ENCODE data around the gene APEX1. TPM values are rescaled to one million over a fixed set of nuclear protein-coding genes. Genes with fewer than 3 reads are reported as not detected.
"Not testable (repeated sequence)": the region's sequence is repeated elsewhere in the genome, so short reads cannot be mapped to it uniquely, and the experiment has no call there.

Gene APEX1
- polyA plus RNA-seq, 1 of the 3 experiments (the other 2 are of a cell fraction): 279 TPM

DNA sequence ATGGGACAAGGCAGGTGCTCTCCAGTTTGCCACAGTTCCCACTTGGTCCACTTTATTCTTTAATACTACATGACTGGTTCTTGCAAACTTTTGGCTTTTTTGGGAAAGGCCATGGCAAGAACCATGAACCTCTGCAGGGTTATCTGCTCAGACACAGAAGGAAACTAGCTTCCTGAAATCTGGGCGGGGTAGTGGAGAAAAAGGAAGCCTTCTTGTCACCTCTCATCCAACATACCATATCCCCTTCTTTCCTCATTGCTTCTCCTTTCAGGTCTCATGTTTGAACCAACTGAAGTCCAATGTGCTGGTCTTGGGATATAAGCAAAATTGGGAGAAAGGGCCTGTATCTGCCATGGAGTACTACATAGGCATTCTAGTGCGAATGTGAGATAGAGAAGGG lies 13.6 kb upstream of the APEX1 start:
- Histone ChIP-seq H2AFZ (ENCODE audit: low read depth) (no peak overlapping the region), H3K9me2 (no peaks in the 10 kb centered on the region), H3K4me3 (ENCODE audit: low read depth in 2 of 2, low read length in 1 of 2) (no peak overlapping the region), H3K27me3 (ENCODE audit: insufficient read depth) (no peaks in the 10 kb centered on the region; the same call in 1 of the 2 replicates), H3K36me3 (replicated peaks in 1 of 2; ENCODE audit: control insufficient read depth in 1 of 2, insufficient read depth in 2 of 2, low read length in 1 of 2) (peaks cover 6 to 13% of the 10 kb centered on the region in 2 experiments), H3K79me2 (ENCODE audit: insufficient read depth) (no peaks in the 10 kb centered on the region), H3K27ac (ENCODE audit: low read depth in 2 of 2, low read length in 1 of 2) (no peak overlapping the region), H3F3A (replicated peaks; ENCODE audit: insufficient read depth) (no peaks in the 10 kb centered on the region), H3K9ac (no peak overlapping the region), H4K20me1 (ENCODE audit: insufficient read depth) (no peaks in the 10 kb centered on the region), H3K4me1 (ENCODE audit: control insufficient read depth in 1 of 2, insufficient read depth in 2 of 2, low read depth in 1 of 2, low read length in 1 of 2) (no peaks in the 10 kb centered on the region), H3K9me3 (no peaks in the 10 kb centered on the region), H3K4me2 (no peak overlapping the region)
- ChIA-PET CTCF (interaction anchor here (1.3 kb wide), 1 partner anchor 90 kb away, joined by 4 read pairs; no protein-coding TSS in a partner anchor), POLR2A (no interaction called here)
- 92% methylated on average over 2 of the region's 2 CpGs for WGBS (ENCODE audit: low lambda C conversion rate)
- no peak for TF ChIP-seq RXRA (IDR thresholded peaks at IDR 0.05; ENCODE audit: borderline replicate concordance, low read depth)
- TF ChIP-seq, protein P1, sequence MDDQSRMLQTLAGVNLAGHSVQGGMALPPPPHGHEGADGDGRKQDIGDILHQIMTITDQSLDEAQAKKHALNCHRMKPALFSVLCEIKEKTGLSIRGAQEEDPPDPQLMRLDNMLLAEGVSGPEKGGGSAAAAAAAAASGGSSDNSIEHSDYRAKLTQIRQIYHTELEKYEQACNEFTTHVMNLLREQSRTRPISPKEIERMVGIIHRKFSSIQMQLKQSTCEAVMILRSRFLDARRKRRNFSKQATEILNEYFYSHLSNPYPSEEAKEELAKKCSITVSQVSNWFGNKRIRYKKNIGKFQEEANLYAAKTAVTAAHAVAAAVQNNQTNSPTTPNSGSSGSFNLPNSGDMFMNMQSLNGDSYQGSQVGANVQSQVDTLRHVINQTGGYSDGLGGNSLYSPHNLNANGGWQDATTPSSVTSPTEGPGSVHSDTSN (IDR thresholded peaks at IDR 0.05): no peak
- no peak for TF ChIP-seq RFX5 (IDR thresholded peaks at IDR 0.05; ENCODE audit: low read length)
- TF ChIP-seq, protein P2, sequence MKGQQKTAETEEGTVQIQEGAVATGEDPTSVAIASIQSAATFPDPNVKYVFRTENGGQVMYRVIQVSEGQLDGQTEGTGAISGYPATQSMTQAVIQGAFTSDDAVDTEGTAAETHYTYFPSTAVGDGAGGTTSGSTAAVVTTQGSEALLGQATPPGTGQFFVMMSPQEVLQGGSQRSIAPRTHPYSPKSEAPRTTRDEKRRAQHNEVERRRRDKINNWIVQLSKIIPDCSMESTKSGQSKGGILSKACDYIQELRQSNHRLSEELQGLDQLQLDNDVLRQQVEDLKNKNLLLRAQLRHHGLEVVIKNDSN (IDR thresholded peaks at IDR 0.05; ENCODE audit: borderline replicate concordance, low read depth): no peak
- no peak for DNase-seq

DNA sequence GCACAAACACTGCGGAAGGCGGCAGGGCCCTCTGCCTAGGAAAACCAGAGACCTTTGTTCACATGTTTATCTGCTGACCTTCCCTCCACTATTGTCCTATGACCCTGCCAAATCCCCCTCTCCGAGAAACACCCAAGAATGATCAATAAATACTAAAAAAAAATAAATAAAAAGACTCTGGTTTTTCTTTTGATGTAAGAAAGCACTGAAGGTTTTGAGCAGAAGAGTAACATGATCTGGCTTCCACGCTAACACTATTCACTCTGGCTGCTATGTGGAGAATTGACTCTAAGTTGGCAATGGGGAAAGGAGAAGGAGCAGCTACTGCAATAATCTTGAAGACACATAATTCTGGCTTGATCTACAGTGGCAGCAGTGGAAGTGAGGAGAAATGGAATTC lies 11.4 kb upstream of the APEX1 start:
- POLR2A ChIA-PET; H3F3A ChIP-seq (replicated peaks; ENCODE audit: insufficient read depth); H3K4me1 ChIP-seq (ENCODE audit: control insufficient read depth in 1 of 2, insufficient read depth in 2 of 2, low read depth in 1 of 2, low read length in 1 of 2); H4K20me1 ChIP-seq (ENCODE audit: insufficient read depth); H2AFZ ChIP-seq (ENCODE audit: low read depth); CTCF ChIA-PET; H3K9me2 ChIP-seq; H3K9me3 ChIP-seq; H3K4me3 ChIP-seq (ENCODE audit: low read depth in 2 of 2, low read length in 1 of 2); H3K27ac ChIP-seq (ENCODE audit: low read depth in 2 of 2, low read length in 1 of 2); H3K4me2 ChIP-seq; H3K79me2 ChIP-seq (ENCODE audit: insufficient read depth); H3K27me3 ChIP-seq (ENCODE audit: insufficient read depth); DNase-seq; H3K9ac ChIP-seq: not testable (repeated sequence)
- 78% methylated on average over 2 of the region's 4 CpGs for WGBS (ENCODE audit: low lambda C conversion rate)
- peaks cover 26 to 34% of the 10 kb centered on the region in 2 experiments for H3K36me3 ChIP-seq (replicated peaks in 1 of 2; ENCODE audit: control insufficient read depth in 1 of 2, insufficient read depth in 2 of 2, low read length in 1 of 2)

DNA sequence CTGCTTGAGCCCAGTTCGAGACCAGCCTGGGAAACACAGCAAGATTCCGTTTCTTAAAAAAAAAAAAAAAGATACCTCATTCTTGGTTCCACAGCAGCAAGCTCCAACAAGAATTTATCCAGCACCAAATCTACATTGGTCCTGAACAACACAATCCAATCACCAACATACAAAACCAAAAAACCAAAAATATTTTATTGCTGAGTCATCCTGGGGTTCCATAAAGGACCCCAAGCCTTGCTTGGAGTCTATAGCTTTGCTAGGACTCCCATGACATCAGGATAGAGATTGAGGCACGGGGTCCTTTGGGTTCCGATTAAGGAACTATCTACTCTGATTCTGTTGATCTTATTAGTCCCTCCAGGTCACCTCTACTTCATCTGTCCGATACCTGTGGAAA lies 8.1 kb upstream of the APEX1 start:
- no peak for DNase-seq
- H3K9me2 ChIP-seq: no peaks in the 10 kb centered on the region
- H3F3A ChIP-seq (replicated peaks; ENCODE audit: insufficient read depth): no peaks in the 10 kb centered on the region
- no peaks in the 10 kb centered on the region for H4K20me1 ChIP-seq (ENCODE audit: insufficient read depth)
- H3K4me2 ChIP-seq: no peak overlapping the region
- H3K27ac ChIP-seq (ENCODE audit: low read depth in 2 of 2, low read length in 1 of 2): no peak overlapping the region
- peaks cover 46 to 51% of the 10 kb centered on the region in 2 experiments for H3K36me3 ChIP-seq (replicated peaks in 1 of 2; ENCODE audit: control insufficient read depth in 1 of 2, insufficient read depth in 2 of 2, low read length in 1 of 2)
- WGBS (ENCODE audit: low lambda C conversion rate): 93% methylated on average over 5 of the region's 5 CpGs
- no peak overlapping the region for H3K9ac ChIP-seq
- no peaks in the 10 kb centered on the region for H3K79me2 ChIP-seq (ENCODE audit: insufficient read depth)
- CTCF ChIA-PET: no interaction called here
- H3K9me3 ChIP-seq: no peaks in the 10 kb centered on the region
- POLR2A ChIA-PET: no interaction called here
- no peaks in the 10 kb centered on the region for H3K4me1 ChIP-seq (ENCODE audit: control insufficient read depth in 1 of 2, insufficient read depth in 2 of 2, low read depth in 1 of 2, low read length in 1 of 2)
- no peak overlapping the region for H2AFZ ChIP-seq (ENCODE audit: low read depth)
- no peak overlapping the region for H3K4me3 ChIP-seq (ENCODE audit: low read depth in 2 of 2, low read length in 1 of 2)
- H3K27me3 ChIP-seq (ENCODE audit: insufficient read depth): no peaks in the 10 kb centered on the region
- TF ChIP-seq, protein P2 (IDR thresholded peaks at IDR 0.05; ENCODE audit: borderline replicate concordance, low read depth): no peak
- TF ChIP-seq RAD21 (IDR thresholded peaks at IDR 0.05; ENCODE audit: low read length) (no peak), TAF1 (IDR thresholded peaks at IDR 0.05; ENCODE audit: borderline replicate concordance, low read depth, low read length) (no peak), RXRA (IDR thresholded peaks at IDR 0.05; ENCODE audit: borderline replicate concordance, low read depth) (no peak), NRF1 (IDR thresholded peaks at IDR 0.05; ENCODE audit: low read depth, low read length) (no peak), MEF2A (IDR thresholded peaks at IDR 0.05; ENCODE audit: borderline replicate concordance, low read depth) (no peak), TCF12 (IDR thresholded peaks at IDR 0.05) (no peak), YY1 (IDR thresholded peaks at IDR 0.05; ENCODE audit: low read depth) (no peak), RCOR1 (IDR thresholded peaks at IDR 0.05; ENCODE audit: low read length) (no peak)
- TF ChIP-seq, protein P3, sequence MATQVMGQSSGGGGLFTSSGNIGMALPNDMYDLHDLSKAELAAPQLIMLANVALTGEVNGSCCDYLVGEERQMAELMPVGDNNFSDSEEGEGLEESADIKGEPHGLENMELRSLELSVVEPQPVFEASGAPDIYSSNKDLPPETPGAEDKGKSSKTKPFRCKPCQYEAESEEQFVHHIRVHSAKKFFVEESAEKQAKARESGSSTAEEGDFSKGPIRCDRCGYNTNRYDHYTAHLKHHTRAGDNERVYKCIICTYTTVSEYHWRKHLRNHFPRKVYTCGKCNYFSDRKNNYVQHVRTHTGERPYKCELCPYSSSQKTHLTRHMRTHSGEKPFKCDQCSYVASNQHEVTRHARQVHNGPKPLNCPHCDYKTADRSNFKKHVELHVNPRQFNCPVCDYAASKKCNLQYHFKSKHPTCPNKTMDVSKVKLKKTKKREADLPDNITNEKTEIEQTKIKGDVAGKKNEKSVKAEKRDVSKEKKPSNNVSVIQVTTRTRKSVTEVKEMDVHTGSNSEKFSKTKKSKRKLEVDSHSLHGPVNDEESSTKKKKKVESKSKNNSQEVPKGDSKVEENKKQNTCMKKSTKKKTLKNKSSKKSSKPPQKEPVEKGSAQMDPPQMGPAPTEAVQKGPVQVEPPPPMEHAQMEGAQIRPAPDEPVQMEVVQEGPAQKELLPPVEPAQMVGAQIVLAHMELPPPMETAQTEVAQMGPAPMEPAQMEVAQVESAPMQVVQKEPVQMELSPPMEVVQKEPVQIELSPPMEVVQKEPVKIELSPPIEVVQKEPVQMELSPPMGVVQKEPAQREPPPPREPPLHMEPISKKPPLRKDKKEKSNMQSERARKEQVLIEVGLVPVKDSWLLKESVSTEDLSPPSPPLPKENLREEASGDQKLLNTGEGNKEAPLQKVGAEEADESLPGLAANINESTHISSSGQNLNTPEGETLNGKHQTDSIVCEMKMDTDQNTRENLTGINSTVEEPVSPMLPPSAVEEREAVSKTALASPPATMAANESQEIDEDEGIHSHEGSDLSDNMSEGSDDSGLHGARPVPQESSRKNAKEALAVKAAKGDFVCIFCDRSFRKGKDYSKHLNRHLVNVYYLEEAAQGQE (IDR thresholded peaks at IDR 0.05; ENCODE audit: low read depth, low read length): no peak
- TF ChIP-seq, protein P1 (IDR thresholded peaks at IDR 0.05): no peak

All from SK-N-SH (cell line).